Fibroblast of skin of scalp (primary cell): Measurements from ENCODE around the gene UTP14C.
A peak's percentile ranks its signal among the peaks of the same experiment; 100 is the strongest.
"Not testable (repeated sequence)": the region's sequence is repeated elsewhere in the genome, so short reads cannot be mapped to it uniquely, and the experiment has no call there.

Source experiments
- DNase-seq: peaks from one replicate; pipeline ENCODE4 v3.0.0-alpha.2; 2013

The UTP14C gene

GRCh38 chr13:52048516-52048915, 24.0 kb downstream of the UTP14C start:
- DNase-seq, result peak; percentile 8

GRCh38 chr13:52051400-52051799, 26.9 kb downstream of the UTP14C start:
- no peak for DNase-seq

GRCh38 chr13:52053460-52053859, 29.0 kb downstream of the UTP14C start:
- DNase-seq, result no peak

GRCh38 chr13:52061064-52061463, 36.6 kb downstream of the UTP14C start:
- not testable (repeated sequence) for DNase-seq

- peak; percentile 18 for DNase-seq
Measured at GRCh38 chr13:52061587-52061986, 37.1 kb downstream of the UTP14C start.

GRCh38 chr13:52067237-52067636, 42.7 kb downstream of the UTP14C start:
- no peak for DNase-seq

- peak; percentile 16 for DNase-seq
Measured at GRCh38 chr13:52070929-52071523, 46.5 kb downstream of the UTP14C start.
